ENCODE results near the gene BLMH.

The BLMH gene

GRCh38 chr17:30229012-30229411, 62.7 kb downstream of the BLMH start:
- no peak for DNase-seq (ENCODE audit: low read depth in 3 of 3)

- DNase-seq (ENCODE audit: low read depth in 3 of 3), result no peak
These were observed 63.7 kb downstream of the BLMH start for GRCh38 chr17:30228011-30228410.

GRCh38 chr17:30226878-30227277, 64.9 kb downstream of the BLMH start:
- no peak for DNase-seq (ENCODE audit: low read depth in 3 of 3)

GRCh38 chr17:30225919-30226553, 65.7 kb downstream of the BLMH start:
- no peak for DNase-seq (ENCODE audit: low read depth in 3 of 3)

- DNase-seq (ENCODE audit: low read depth in 3 of 3), result no peak
These were observed 66.6 kb downstream of the BLMH start for GRCh38 chr17:30225112-30225511.

GRCh38 chr17:30224419-30224960, 67.3 kb downstream of the BLMH start:
- DNase-seq (ENCODE audit: low read depth in 3 of 3), result no peak

GRCh38 chr17:30222721-30223175, 69.0 kb downstream of the BLMH start:
- DNase-seq (ENCODE audit: low read depth in 3 of 3), result no peak

- no peak for DNase-seq (ENCODE audit: low read depth in 3 of 3)
These were observed 69.5 kb downstream of the BLMH start for GRCh38 chr17:30222251-30222650.

- DNase-seq (ENCODE audit: low read depth in 3 of 3), result no peak
These were observed 70.4 kb downstream of the BLMH start for GRCh38 chr17:30221346-30221745.

- DNase-seq (ENCODE audit: low read depth in 3 of 3), result no peak
These were observed 71.3 kb downstream of the BLMH start for GRCh38 chr17:30220414-30220813.

- DNase-seq (ENCODE audit: low read depth in 3 of 3), result no peak
These were observed 71.9 kb downstream of the BLMH start for GRCh38 chr17:30219833-30220232.

- no peak for DNase-seq (ENCODE audit: low read depth in 3 of 3)
These were observed 72.4 kb downstream of the BLMH start for GRCh38 chr17:30219315-30219714.

- DNase-seq (ENCODE audit: low read depth in 3 of 3), result no peak
These were observed 72.9 kb downstream of the BLMH start for GRCh38 chr17:30218799-30219198.

- DNase-seq (ENCODE audit: low read depth in 3 of 3), result no peak
These were observed 73.9 kb downstream of the BLMH start for GRCh38 chr17:30217746-30218245.

GRCh38 chr17:30217054-30217453, 74.7 kb downstream of the BLMH start:
- DNase-seq (ENCODE audit: low read depth in 3 of 3), result no peak

GRCh38 chr17:30212750-30213149, 79.0 kb downstream of the BLMH start:
- no peak for DNase-seq (ENCODE audit: low read depth in 3 of 3)

- DNase-seq (ENCODE audit: low read depth in 3 of 3), result no peak
These were observed 80.4 kb downstream of the BLMH start for GRCh38 chr17:30211371-30211770.

GRCh38 chr17:30210901-30211300, 80.8 kb downstream of the BLMH start:
- no peak for DNase-seq (ENCODE audit: low read depth in 3 of 3)

GRCh38 chr17:30210366-30210765, 81.4 kb downstream of the BLMH start:
- DNase-seq (ENCODE audit: low read depth in 3 of 3), result no peak

- DNase-seq (ENCODE audit: low read depth in 3 of 3), result no peak
These were observed 81.8 kb downstream of the BLMH start for GRCh38 chr17:30209930-30210329.

- DNase-seq (ENCODE audit: low read depth in 3 of 3), result no peak
These were observed 83.5 kb downstream of the BLMH start for GRCh38 chr17:30208214-30208613.

GRCh38 chr17:30207655-30208054, 84.1 kb downstream of the BLMH start:
- DNase-seq (ENCODE audit: low read depth in 3 of 3), result no peak

- DNase-seq (ENCODE audit: low read depth in 3 of 3), result no peak
These were observed 88.2 kb downstream of the BLMH start for GRCh38 chr17:30203471-30203981.

Measured in stimulated activated CD4-positive, alpha-beta T cell treated with anti-CD3 and anti-CD28 coated beads, TNF-alpha, amount 100 ng/mL, for 48 hours (primary cell).